Measurements from ENCODE around the gene ACTL10. TPM values are rescaled to one million over a fixed set of nuclear protein-coding genes. Genes with fewer than 3 reads are reported as not detected.
"Not testable (repeated sequence)": the region's sequence is repeated elsewhere in the genome, so short reads cannot be mapped to it uniquely, and the experiment has no call there.

Gene ACTL10
- 1 to 10 TPM; 3.4 to 7.0 (median 3.9) TPM for polyA plus RNA-seq

DNA sequence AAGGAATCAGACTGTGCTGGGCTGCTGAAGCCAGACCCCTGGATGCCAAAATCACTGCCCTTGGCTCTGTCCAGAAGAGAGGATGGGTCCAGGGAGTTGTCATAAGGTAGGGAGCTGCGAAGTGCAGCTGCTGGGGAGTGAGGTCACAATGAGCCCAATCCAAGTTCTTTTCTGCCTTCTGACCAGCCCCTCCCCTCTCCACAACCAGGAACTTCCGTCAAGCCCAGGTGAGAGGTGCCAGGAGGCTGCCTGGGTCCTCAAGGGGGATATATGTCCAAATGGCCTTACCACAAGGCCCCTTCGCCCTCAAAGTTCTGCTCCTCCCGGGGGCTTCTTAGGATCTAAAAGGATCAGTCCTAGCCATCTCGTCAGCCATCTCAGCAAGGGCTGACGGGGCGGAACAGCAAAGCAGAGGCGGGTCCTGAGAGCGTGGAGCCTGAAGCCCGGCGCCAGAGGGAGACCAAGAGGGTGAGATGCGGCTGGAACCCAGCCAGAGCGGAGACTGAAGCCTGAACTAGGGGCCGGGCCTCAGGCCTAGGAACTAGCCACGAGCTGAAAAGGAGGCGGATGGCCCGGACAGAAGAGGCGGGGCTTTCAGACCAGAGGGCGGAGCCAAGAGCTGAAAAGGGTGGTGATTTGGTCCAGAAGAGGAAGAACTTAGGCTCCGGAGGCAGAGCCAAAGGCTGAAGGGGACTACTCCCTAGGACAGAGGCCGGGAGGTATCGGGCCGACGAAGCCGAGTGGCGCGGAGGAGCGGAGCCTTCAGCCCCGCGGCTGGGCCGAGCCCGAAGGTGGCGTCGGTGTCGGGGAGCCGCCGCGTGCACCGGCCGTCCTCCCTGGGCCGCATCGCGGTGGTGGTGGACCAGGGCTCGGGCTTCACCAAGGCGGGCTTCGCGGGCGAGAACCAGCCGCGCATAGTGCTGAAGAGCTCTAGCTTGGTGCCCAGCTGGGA is at the start of gene ACTL10:
ACTL10 (plus strand) TSS at position 651 of the 952 bp plus-strand sequence. CDS start 555 bp downstream, outside the sequence.
- peak; percentile 87 to 91 (median 87) for DNase-seq
- Mint-ChIP-seq H3K4me3 (peak within 1 kb of the TSS; percentile 95 to 99 (median 98)), H3K27me3 (ENCODE audit: low read depth in 3 of 3) (peaks cover 5 to 10% (median 8%) of the 10 kb centered on the region in 3 donors), H3K9me3 (no peaks in the 10 kb centered on the region), H3K4me1 (peaks cover 39 to 45% of the 10 kb centered on the region in 2 donors), H3K27ac (peak within 1 kb of the TSS; percentile 88 to 98 (median 95)), H3K36me3 (no peaks in the 10 kb centered on the region)

DNA sequence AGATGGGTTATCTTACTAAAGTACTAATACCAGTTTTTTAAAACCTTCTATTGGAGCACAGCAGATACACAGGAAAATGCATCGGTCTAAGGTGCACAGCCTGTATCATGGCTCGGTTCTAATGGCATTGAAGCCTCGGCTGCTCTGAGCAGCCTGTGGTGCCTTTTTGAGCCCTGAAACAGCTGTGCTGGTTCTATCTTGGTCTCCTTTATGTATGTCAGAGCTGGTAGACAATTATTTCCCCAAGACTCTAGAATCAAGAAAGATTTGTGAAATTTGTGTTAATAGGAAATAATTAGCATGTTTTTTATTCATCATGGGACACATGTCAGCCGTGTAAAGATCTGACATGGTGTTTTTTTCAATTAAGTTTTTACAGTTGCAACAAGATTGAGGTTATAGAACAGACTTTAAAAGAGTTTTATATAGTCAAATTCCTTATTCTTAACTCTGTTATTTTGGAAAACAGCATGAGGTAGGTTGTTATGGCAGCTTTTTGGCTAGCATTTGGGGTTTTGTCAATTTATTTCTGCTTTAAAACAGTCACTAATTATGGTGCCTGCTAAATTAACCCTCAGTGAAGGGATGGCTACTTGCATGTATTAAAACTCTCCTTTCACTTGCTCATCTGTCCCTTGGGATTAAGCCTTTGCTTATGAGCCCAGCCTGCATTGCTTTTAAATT is 44.9 kb upstream of the ACTL10 start:
- Mint-ChIP-seq H3K27ac (no peak overlapping the region), H3K27me3 (ENCODE audit: low read depth in 3 of 3) (peaks cover 0 to 2% (median 0%) of the 10 kb centered on the region in 3 donors), H3K4me1 (peaks cover 30 to 35% of the 10 kb centered on the region in 2 donors), H3K36me3 (peaks cover 0 to 33% (median 18%) of the 10 kb centered on the region in 3 donors), H3K4me3 (no peak overlapping the region), H3K9me3 (no peaks in the 10 kb centered on the region)
- DNase-seq, result no peak

DNA sequence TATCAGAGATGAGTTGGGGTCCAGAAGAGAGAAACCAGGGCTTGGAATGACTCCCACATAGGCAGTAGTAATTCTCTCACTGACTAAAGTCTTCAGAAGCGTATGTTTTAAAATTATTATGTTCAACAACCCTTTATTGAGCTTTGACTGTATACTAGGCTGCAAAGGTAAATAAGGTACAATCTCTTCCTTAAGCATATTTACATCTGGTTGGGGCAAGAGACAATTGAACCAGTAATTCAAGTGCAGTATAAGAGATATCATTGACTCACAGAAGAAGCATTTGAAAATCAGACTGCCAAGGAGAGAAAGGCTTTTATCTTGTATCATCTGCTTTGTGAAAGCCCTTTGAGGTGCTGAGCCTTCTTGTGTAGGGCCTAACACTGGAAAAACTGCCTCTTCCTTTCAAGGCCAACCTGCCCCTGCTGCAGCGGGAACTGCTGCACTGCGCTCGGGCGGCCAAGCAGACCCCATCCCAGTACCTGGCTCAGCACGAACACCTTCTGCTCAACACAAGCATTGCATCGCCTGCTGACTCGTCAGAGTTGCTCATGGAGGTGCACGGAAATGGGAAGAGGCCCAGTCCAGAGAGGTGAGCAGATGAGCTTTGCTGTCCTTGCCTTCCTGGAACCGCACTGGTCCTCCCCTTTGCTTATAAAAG is 43.9 kb upstream of the ACTL10 start:
- Mint-ChIP-seq H3K9me3 (no peaks in the 10 kb centered on the region), H3K36me3 (peaks cover 0 to 37% (median 21%) of the 10 kb centered on the region in 3 donors), H3K4me3 (peak overlapping the region in 1 of 5 donors; percentile 36), H3K4me1 (peaks cover 30 to 35% of the 10 kb centered on the region in 2 donors), H3K27me3 (ENCODE audit: low read depth in 3 of 3) (peaks cover 0 to 2% (median 0%) of the 10 kb centered on the region in 3 donors), H3K27ac (peak overlapping the region in 3 of 6 donors; percentile 22 to 54 (median 43))
- no peak for DNase-seq

DNA sequence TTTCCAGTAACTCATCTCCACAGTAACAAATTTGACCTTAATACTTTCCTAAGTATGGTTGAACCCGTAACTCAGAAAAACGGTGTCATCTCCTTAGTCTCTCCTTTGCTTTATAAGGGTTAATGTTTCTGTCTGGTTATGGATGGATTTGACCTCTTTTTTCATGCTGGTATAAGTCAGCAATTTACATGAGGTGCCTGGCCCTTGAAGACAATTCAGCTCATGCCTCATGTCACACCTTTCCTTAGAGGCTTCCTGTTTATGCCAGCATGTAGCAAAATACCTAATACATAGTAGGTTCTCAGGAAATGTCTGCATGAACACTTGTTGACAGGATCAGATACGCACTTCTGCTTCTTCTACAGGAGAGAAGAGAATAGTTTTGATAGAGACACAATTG is 42.3 kb upstream of the ACTL10 start:
- Mint-ChIP-seq H3K4me1 (peaks cover 30 to 35% of the 10 kb centered on the region in 2 donors), H3K4me3 (peak overlapping the region; percentile 26 to 71 (median 55))

DNA sequence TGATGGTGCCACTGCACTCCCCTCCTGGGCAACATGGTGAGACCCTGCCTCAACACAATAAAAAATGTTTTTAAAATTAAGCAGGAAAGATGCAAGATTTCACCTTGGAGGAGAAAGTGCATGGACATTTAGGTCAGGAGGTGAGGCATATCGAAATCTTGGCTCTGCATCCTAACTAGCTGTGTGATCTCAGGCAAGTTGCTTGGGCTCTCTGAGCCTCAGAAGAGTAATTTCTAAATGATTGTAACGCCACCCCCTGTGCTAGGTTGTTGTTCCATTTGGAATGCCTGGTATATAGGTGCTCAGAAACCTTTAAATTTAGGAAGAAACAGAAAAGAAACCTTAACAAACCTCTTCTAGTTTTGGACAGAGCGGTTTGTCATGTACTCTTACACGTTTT is 40.6 kb upstream of the ACTL10 start:
- Mint-ChIP-seq H3K4me3 (no peak overlapping the region), H3K4me1 (peaks cover 30% of the 10 kb centered on the region in 2 donors), H3K27ac (peak overlapping the region in 4 of 6 donors; percentile 11 to 80 (median 44)), H3K36me3 (peaks cover 19 to 55% (median 49%) of the 10 kb centered on the region in 3 donors), H3K27me3 (ENCODE audit: low read depth in 3 of 3) (peaks cover 0 to 2% (median 0%) of the 10 kb centered on the region in 3 donors), H3K9me3 (no peaks in the 10 kb centered on the region)
- DNase-seq, result no peak

More for the DNA sequence above, 42.3 kb upstream of the ACTL10 start:
- no peaks in the 10 kb centered on the region for H3K9me3 Mint-ChIP-seq
- peaks cover 0 to 2% (median 0%) of the 10 kb centered on the region in 3 donors for H3K27me3 Mint-ChIP-seq (ENCODE audit: low read depth in 3 of 3)
- H3K27ac Mint-ChIP-seq, result peak overlapping the region; percentile 62 to 90 (median 84)
- H3K36me3 Mint-ChIP-seq, result peaks cover 8 to 47% (median 35%) of the 10 kb centered on the region in 3 donors
- DNase-seq, result peak; percentile 13 to 34 (median 17)

DNA sequence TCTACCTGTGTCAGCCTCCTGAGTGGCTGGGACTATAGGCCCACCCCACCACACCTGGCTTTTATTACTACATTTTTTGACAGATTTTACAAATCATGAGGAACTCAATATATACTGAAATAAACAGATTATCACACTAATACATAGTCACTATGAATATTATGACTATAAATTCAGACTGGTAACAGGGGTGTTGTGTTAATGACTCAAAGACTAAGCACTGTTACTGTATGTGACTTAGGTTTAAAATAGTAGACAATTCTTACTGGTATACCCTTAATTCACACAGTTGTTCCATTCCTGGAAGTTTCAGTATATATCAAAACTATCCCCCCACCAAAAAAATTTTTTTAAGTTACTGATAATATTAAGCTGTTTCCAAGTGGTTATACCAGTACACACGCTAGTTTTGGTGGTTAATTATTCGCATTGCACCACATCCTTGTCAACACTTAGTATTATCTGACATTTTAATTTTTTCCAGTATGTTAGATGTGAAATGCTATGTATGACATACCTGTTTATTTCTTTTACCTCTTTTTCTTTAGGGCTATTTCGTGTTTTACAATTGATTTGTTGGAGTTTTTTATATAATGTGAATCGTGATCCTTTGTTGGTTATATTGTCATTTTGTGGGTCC is 39.0 kb upstream of the ACTL10 start:
- Mint-ChIP-seq H3K4me3 (no peak overlapping the region), H3K9me3 (no peaks in the 10 kb centered on the region), H3K27me3 (ENCODE audit: low read depth in 3 of 3) (peaks cover 0 to 2% (median 0%) of the 10 kb centered on the region in 3 donors), H3K4me1 (peaks cover 28% of the 10 kb centered on the region in 2 donors), H3K27ac (peak overlapping the region in 3 of 6 donors; percentile 27 to 67 (median 42)), H3K36me3 (peaks cover 19 to 55% (median 44%) of the 10 kb centered on the region in 3 donors)
- no peak for DNase-seq

DNA sequence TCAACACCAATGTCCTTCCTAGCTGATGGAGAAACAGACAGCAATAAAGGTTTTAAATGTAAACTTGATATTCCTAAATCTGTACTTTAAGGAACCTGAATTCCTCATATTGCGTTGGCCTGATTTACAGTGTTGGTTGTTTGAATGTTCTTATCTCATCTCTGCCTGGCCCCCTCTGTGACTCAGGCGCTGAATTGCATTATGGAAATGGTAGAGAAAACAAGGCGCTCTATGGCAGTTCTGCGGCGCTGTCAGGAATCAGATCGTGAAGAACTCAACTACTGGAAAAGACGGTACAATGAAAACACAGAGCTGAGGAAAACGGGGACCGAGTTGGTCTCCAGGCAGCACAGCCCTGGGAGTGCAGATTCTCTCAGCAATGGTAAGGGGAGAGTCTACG is 37.2 kb upstream of the ACTL10 start:
- H3K4me1 Mint-ChIP-seq, result peaks cover 16 to 20% of the 10 kb centered on the region in 2 donors
- peak overlapping the region in 1 of 6 donors; percentile 11 for H3K27ac Mint-ChIP-seq
- H3K4me3 Mint-ChIP-seq, result no peak overlapping the region
- peaks cover 19 to 47% (median 41%) of the 10 kb centered on the region in 3 donors for H3K36me3 Mint-ChIP-seq
- no peak for DNase-seq
- no peaks in the 10 kb centered on the region for H3K9me3 Mint-ChIP-seq
- peaks cover 0 to 2% (median 0%) of the 10 kb centered on the region in 3 donors for H3K27me3 Mint-ChIP-seq (ENCODE audit: low read depth in 3 of 3)

DNA sequence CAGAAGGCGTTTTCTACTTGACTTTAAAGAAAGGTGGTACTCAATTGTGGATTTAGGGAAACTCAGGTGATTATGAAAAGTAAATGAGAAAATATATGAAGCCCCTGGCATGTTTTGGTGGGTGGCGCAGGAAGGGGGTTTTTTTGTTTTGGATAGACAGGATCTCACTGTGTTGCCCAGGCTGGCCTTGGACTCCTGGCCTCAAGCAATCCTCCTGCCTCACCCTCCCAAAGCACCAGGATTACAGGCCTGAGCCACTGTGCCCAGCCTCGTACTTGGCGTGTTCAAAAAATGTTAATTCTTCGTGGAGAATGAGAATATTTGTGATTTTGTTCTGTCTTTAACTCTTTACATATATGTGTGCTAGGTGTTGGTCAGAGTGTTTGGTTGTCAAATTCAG is 36.8 kb upstream of the ACTL10 start:
- Mint-ChIP-seq H3K9me3 (no peaks in the 10 kb centered on the region), H3K36me3 (peaks cover 19 to 48% (median 37%) of the 10 kb centered on the region in 3 donors), H3K4me3 (no peak overlapping the region), H3K4me1 (peaks cover 12 to 16% of the 10 kb centered on the region in 2 donors), H3K27ac (peak overlapping the region in 4 of 6 donors; percentile 0 to 53 (median 30)), H3K27me3 (ENCODE audit: low read depth in 3 of 3) (no peaks in the 10 kb centered on the region)
- no peak for DNase-seq

DNA sequence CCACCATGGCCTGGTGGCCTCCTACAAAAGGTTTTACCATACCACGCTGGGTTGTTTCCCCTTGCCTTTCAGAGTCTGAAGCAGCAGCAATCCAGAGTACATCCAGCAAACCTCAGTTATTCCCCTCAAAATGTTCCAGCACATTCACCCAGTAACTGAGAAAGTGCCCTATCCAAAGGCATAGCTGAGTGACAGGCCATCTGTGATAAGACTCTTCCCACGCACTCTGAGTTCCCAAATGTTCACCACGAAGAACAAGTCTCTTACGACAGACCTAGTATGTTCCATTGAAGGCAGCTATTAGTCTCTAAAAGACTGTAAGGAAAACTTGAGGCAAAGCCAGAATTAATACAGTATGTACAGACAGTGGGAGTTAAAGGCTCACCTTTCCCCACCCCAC is 36.2 kb upstream of the ACTL10 start:
- Mint-ChIP-seq H3K36me3 (peaks cover 19 to 43% (median 35%) of the 10 kb centered on the region in 3 donors), H3K9me3 (no peaks in the 10 kb centered on the region), H3K4me3 (no peak overlapping the region), H3K27ac (peak overlapping the region in 4 of 6 donors; percentile 0 to 53 (median 29)), H3K4me1 (peaks cover 7 to 10% of the 10 kb centered on the region in 2 donors), H3K27me3 (ENCODE audit: low read depth in 3 of 3) (no peaks in the 10 kb centered on the region)
- DNase-seq, result no peak

DNA sequence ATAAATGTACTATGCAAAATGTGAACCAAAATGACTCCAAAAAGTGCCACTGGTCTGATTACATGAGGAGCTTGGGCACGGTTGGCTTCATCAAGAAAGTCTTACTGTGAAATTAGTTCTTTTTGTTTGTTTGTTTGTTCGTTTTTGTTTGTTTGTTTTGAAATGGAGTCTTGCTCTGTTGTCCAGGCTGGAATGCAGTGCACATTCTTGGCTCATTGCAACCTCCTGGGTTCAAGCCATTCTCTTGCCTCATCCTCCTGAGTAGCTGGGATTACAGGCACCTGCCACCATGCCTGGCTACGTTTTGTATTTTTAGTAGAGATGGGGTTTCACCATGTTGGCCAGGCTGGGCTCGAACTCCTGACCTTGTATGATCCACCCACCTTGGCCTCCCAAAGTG is 34.8 kb upstream of the ACTL10 start:
- not testable (repeated sequence) for H3K27me3 Mint-ChIP-seq (ENCODE audit: low read depth in 3 of 3); H3K4me3 Mint-ChIP-seq; H3K9me3 Mint-ChIP-seq; H3K27ac Mint-ChIP-seq; DNase-seq; H3K4me1 Mint-ChIP-seq
- H3K36me3 Mint-ChIP-seq, result peaks cover 22 to 42% (median 35%) of the 10 kb centered on the region in 3 donors

DNA sequence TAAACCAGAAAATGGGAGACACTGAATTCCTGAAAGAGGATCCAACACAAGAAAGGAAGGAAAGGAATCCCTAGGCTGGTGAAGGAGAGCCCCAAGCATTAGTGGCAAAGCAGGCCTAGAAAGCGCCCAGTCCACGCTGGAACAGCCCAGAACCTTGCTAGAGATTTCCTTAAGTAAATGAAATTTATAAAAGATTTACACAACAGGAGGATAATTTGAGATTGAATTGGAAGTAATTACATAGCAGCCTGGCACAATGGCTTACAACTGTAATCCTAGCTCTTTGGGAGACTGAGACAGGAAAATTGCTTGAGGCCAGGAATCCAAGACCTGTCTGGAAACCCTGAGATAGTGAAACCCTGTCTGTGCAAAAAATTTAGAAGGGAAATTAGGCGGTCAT is 31.4 kb upstream of the ACTL10 start:
- Mint-ChIP-seq H3K4me1 (peaks cover 3 to 9% of the 10 kb centered on the region in 2 donors), H3K27me3 (ENCODE audit: low read depth in 3 of 3) (peaks cover 0 to 2% (median 0%) of the 10 kb centered on the region in 3 donors), H3K36me3 (peaks cover 14 to 34% (median 20%) of the 10 kb centered on the region in 3 donors), H3K9me3 (no peaks in the 10 kb centered on the region), H3K27ac (no peak overlapping the region), H3K4me3 (no peak overlapping the region)
- DNase-seq, result no peak

DNA sequence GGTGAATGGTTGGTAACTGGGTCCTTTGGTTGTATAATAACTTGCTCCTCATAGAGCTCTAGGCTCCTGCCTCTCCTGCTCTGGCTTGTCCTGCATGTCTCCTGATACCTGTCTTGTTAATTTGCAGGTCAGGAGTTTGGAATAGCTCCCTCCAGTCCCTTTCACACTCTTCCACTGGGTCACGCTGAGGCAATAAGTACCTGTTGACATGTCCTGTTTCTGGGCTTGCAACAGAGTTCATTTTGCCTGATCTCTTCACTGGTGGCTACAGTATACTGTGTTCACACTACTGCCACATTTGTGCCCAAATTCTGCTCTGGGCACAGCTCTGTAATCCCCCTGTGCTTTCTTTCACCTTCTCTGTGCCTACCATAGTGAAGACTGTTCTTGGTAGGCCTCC is 30.0 kb upstream of the ACTL10 start:
- H3K4me3 Mint-ChIP-seq, result no peak overlapping the region
- H3K27ac Mint-ChIP-seq, result peak overlapping the region in 2 of 6 donors; percentile 4 to 8
- H3K36me3 Mint-ChIP-seq, result peaks cover 17 to 32% (median 21%) of the 10 kb centered on the region in 3 donors
- H3K27me3 Mint-ChIP-seq (ENCODE audit: low read depth in 3 of 3), result peaks cover 0 to 2% (median 0%) of the 10 kb centered on the region in 3 donors
- H3K9me3 Mint-ChIP-seq, result no peaks in the 10 kb centered on the region
- H3K4me1 Mint-ChIP-seq, result peaks cover 3 to 9% of the 10 kb centered on the region in 2 donors
- DNase-seq, result no peak

DNA sequence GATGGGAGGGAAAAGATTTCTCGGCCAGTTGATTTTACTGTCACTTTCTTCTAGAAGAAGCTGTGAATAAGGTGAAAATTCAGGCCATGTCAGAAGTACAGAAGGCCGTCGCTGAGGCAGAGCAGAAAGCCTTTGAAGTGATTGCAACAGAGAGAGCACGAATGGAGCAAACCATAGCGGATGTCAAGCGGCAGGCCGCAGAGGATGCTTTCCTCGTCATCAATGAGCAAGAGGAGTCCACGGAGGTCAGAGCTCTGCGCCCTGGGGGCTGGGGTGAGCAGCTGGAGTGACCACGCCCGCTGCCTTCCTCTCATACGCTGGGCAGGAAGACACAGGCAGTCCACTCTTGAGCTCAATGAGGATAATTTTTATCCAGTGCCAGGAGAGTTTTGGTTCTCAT is 26.5 kb upstream of the ACTL10 start:
- H3K36me3 Mint-ChIP-seq, result peaks cover 14 to 44% (median 29%) of the 10 kb centered on the region in 3 donors
- no peaks in the 10 kb centered on the region for H3K9me3 Mint-ChIP-seq
- DNase-seq, result no peak
- no peaks in the 10 kb centered on the region for H3K4me1 Mint-ChIP-seq
- peaks cover 0 to 2% (median 0%) of the 10 kb centered on the region in 3 donors for H3K27me3 Mint-ChIP-seq (ENCODE audit: low read depth in 3 of 3)
- H3K27ac Mint-ChIP-seq, result peak overlapping the region in 1 of 6 donors; percentile 7
- no peak overlapping the region for H3K4me3 Mint-ChIP-seq
